Endothelial cell of umbilical vein (primary cell): ENCODE data around the gene SPA17. TPM values are rescaled to one million over a fixed set of nuclear protein-coding genes. Genes with fewer than 3 reads are reported as not detected.
A peak's percentile ranks its signal among the peaks of the same experiment; 100 is the strongest.

Experiments
- BruUV-seq: library from RNA; stranded (reverse); fragments of 400-500 nt; replicated peaks from 2 replicates; lab custom pipeline; 2021; lab: Mats Ljungman, UMichigan
- CTCF ChIA-PET: fragments of 300-600, 350-600 bp; sonication (Branson Sonifier 250); formaldehyde crosslinking; loops from one replicate; lab custom pipeline; 2021; ENCODE audit warnings: antibody characterized with exemption, inconsistent platforms; lab: Charles Lee
- POLR2A ChIA-PET: fragments of 300-600, 350-600 bp; sonication (Branson Sonifier 250); formaldehyde crosslinking; loops from one replicate; lab custom pipeline; 2021; ENCODE audit warnings: antibody characterized with exemption, inconsistent platforms; lab: Charles Lee
- DNase-seq: peaks from one replicate; pipeline ENCODE4 v3.0.0-alpha.2; 2011; ENCODE audit warnings: low read depth, low spot score
- FAIRE-seq: peaks from 2 replicates; lab custom pipeline; 2011; peaks lifted over from hg19 to GRCh38; lab: Jason Lieb, UNC
- H2AFZ ChIP-seq: 2 replicates; pipeline ENCODE4 v1.6.0; 2012; ENCODE audit warnings: low read depth, low read length, control low read depth, inconsistent platforms
- H3K27ac ChIP-seq: 2 replicates; pipeline ENCODE4 v1.5.1; 2011; ENCODE audit warnings: low read depth, mild to moderate bottlenecking, control low read depth, low read length, moderate library complexity; ENCODE audit not compliant: insufficient read depth
- H3K27me3 ChIP-seq, 2 experiments: 2 replicates each; pipeline versions ENCODE4 v1.6.0 to v1.6.1; 2011; ENCODE audit warnings: low read length in 2 of 2, mixed read lengths in 1 of 2; ENCODE audit not compliant: control insufficient read depth in 2 of 2, insufficient read depth in 2 of 2
- H3K36me3 ChIP-seq, 2 experiments: 2 replicates in 1 of 2; 3 replicates in 1 of 2; pipeline ENCODE4 v1.5.1; 2011; ENCODE audit warnings: low read length in 2 of 2, mild to moderate bottlenecking in 1 of 2, moderate library complexity in 1 of 2; ENCODE audit not compliant: control insufficient read depth in 2 of 2, insufficient read depth in 2 of 2; ENCODE audit errors: extremely low read depth in 1 of 2
- H3K4me1 ChIP-seq: 3 replicates; pipeline ENCODE4 v1.5.1; 2011; ENCODE audit warnings: mild to moderate bottlenecking, low read length; ENCODE audit not compliant: control insufficient read depth, insufficient read depth; ENCODE audit errors: extremely low read depth
- H3K4me2 ChIP-seq: 2 replicates; pipeline ENCODE4 v1.6.1; 2011; ENCODE audit warnings: low read length, control low read depth, mixed read lengths; ENCODE audit not compliant: insufficient read depth
- H3K4me3 ChIP-seq, 3 experiments: fragments of 200-600 bp in 1 of 3; sonication (generic), shearing (Covaris generic) in 1 of 3; replicated peaks in 1 of 3; 2 replicates each; pipeline ENCODE4 v1.5.1; 2011 to 2016; ENCODE audit warnings: control low read depth in 3 of 3, low read length in 3 of 3, mild to moderate bottlenecking in 2 of 3, inconsistent platforms in 1 of 3, low read depth in 1 of 3, moderate library complexity in 1 of 3; ENCODE audit not compliant: insufficient read depth in 1 of 3
- H3K79me2 ChIP-seq: 2 replicates; pipeline ENCODE4 v1.6.0; 2012; ENCODE audit warnings: low read length, inconsistent platforms; ENCODE audit not compliant: control insufficient read depth, insufficient read depth
- H3K9ac ChIP-seq: replicated peaks from 2 replicates; pipeline ENCODE3; 2011; ENCODE audit warnings: low read length, control low read depth; ENCODE audit not compliant: insufficient read depth; ENCODE audit errors: extremely low read depth
- H3K9me1 ChIP-seq: replicated peaks from 3 replicates; pipeline ENCODE4 v1.6.0; 2011; ENCODE audit warnings: mild to moderate bottlenecking, low read length; ENCODE audit not compliant: control insufficient read depth, insufficient read depth; ENCODE audit errors: extremely low read depth
- H3K9me3 ChIP-seq: replicated peaks from 2 replicates; pipeline ENCODE4 v1.5.1; 2012; ENCODE audit warnings: low read length, inconsistent platforms; ENCODE audit not compliant: control insufficient read depth, insufficient read depth
- H4K20me1 ChIP-seq: replicated peaks from 2 replicates; pipeline ENCODE3; 2011; ENCODE audit warnings: mild to moderate bottlenecking, low read length; ENCODE audit not compliant: control insufficient read depth, insufficient read depth; ENCODE audit errors: extremely low read depth
- CTCF ChIP-seq, 2 donors: IDR thresholded peaks; 1 replicate in 1 of 2; 2 replicates in 1 of 2; pipeline ENCODE4 v1.5.1; 2011; ENCODE audit warnings: low read length in 2 of 2, mild to moderate bottlenecking in 2 of 2, moderate library complexity in 2 of 2, control low read depth in 1 of 2, inconsistent platforms in 1 of 2, low read depth in 1 of 2; ENCODE audit not compliant: insufficient read depth in 1 of 2; ENCODE audit errors: extremely low read depth in 1 of 2
- EZH2 ChIP-seq: IDR thresholded peaks from 2 replicates; pipeline ENCODE4 v1.6.1; 2012; ENCODE audit warnings: borderline replicate concordance, low read depth, mild to moderate bottlenecking, moderate library complexity, low read length, inconsistent platforms; ENCODE audit not compliant: severe bottlenecking
- FOS ChIP-seq: IDR thresholded peaks from 2 replicates; pipeline ENCODE4 v1.6.1; 2011; ENCODE audit warnings: mild to moderate bottlenecking, low read length, moderate library complexity, borderline replicate concordance; ENCODE audit not compliant: insufficient read depth
- GATA2 ChIP-seq: IDR thresholded peaks from 2 replicates; pipeline ENCODE4 v1.7.0; 2011; ENCODE audit warnings: low read depth, mild to moderate bottlenecking, moderate library complexity, mixed read lengths, low read length; ENCODE audit not compliant: insufficient read length, insufficient read depth
- JUN ChIP-seq: IDR thresholded peaks from 2 replicates; pipeline ENCODE4 v1.6.1; 2011; ENCODE audit warnings: borderline replicate concordance, low read depth; ENCODE audit not compliant: insufficient read length, insufficient read depth
- MAX ChIP-seq: IDR thresholded peaks from 2 replicates; pipeline ENCODE4 v1.6.1; 2011; ENCODE audit not compliant: insufficient read depth, insufficient read length
- MYC ChIP-seq: IDR thresholded peaks from one replicate; pipeline ENCODE4 v1.6.1; 2011; ENCODE audit warnings: mild to moderate bottlenecking, low read depth, low read length
- POLR2A ChIP-seq: IDR thresholded peaks from 2 replicates; pipeline ENCODE4 v1.6.1; 2012; ENCODE audit warnings: low read depth, mild to moderate bottlenecking, control low read depth, low read length
- POLR2AphosphoS5 ChIP-seq: IDR thresholded peaks from 2 replicates; pipeline ENCODE4 v1.6.1; 2012; ENCODE audit warnings: low read depth, mild to moderate bottlenecking, control low read depth, low read length, moderate library complexity; ENCODE audit not compliant: insufficient read depth
- dilution Hi-C: fragments of 300-500 bp; cut with MboI; formaldehyde crosslinking; loops from one replicate; pipeline ENCODE4 v1.15.0; 2019; ENCODE audit warnings: low sequenced_read_pairs; ENCODE audit not compliant: extremely low pct_ligation_motif_present
- intact Hi-C: fragments of 100-400 bp; cut with micrococcal nuclease; formaldehyde crosslinking; loops from one replicate; pipeline ENCODE4 v1.10.0; 2022
- polyA plus RNA-seq, 4 experiments: library from polyadenylated mRNA; depleted of rRNA in 3 of 4; stranded (reverse) in 3 of 4; unstranded in 1 of 4; fragments of >200 nt; gene quantifications; 2 replicates each; pipeline versions ENCODE4 v1.2.1 to v1.2.3, GENCODE V29; 2011 to 2012; ENCODE audit warnings: missing spikeins in 1 of 4
- total RNA-seq: library from RNA; stranded (reverse); gene quantifications from 2 replicates; pipeline ENCODE4 v1.2.3, GENCODE V29; 2021

The SPA17 gene
- total and polyA plus RNA-seq, 2 donors (not counting 3 experiments of a cell fraction or from before 2014, with no cell fraction given), result 3.9 to 4.7 TPM

- H3K9ac ChIP-seq, result no peak overlapping the region
- no peaks in the 10 kb centered on the region for H3K9me3 ChIP-seq
- H3K27ac ChIP-seq, result no peak overlapping the region
- no peaks in the 10 kb centered on the region for H3K9me1 ChIP-seq
- POLR2A ChIA-PET, result no interaction called here
- intact Hi-C loops, result loop anchor here (1.0 kb wide), 1 partner anchor 46 kb away; the partner anchor contains the start of genes SIAE and SPA17
- CTCF ChIA-PET, result interaction anchor here (1.5 to 2.5 kb wide), 4 partner anchors 16 to 49 kb away, joined by 3 to 24 read pairs (median 10); partner anchors contain the start of gene NRGN
- dilution Hi-C loops, result no loop called here
- H3K4me1 ChIP-seq, result peaks cover 24% of the 10 kb centered on the region
- no peaks in the 10 kb centered on the region for H3K79me2 ChIP-seq
- DNase-seq (no peak), FAIRE-seq (no peak)
- TF ChIP-seq GATA2, result no peak
- TF ChIP-seq FOS, result no peak
- no peaks in the 10 kb centered on the region for H3K27me3 ChIP-seq
- H3K36me3 ChIP-seq, result no peaks in the 10 kb centered on the region
- H2AFZ ChIP-seq, result no peak overlapping the region
- no peak overlapping the region for H3K4me3 ChIP-seq
- H4K20me1 ChIP-seq, result no peaks in the 10 kb centered on the region
- peak overlapping the region; percentile 85 for H3K4me2 ChIP-seq
- BruUV-seq, result no TSS peak
Measured at GRCh38 chr11:124718801-124719200, 45.1 kb downstream of the SPA17 start.

- CTCF ChIA-PET, result interaction anchor here (1.1 to 1.2 kb wide), 2 partner anchors 19 to 117 kb away, joined by 3 read pairs; no protein-coding TSS in a partner anchor
- H3K79me2 ChIP-seq, result no peaks in the 10 kb centered on the region
- POLR2A ChIA-PET, result no interaction called here
- peak; percentile 61 for FAIRE-seq
- H3K9ac ChIP-seq, result no peak overlapping the region
- H3K4me3 ChIP-seq, result no peak overlapping the region
- no peak overlapping the region for H3K27ac ChIP-seq
- dilution Hi-C loops, result no loop called here
- no TSS peak for BruUV-seq
- peaks cover 26% of the 10 kb centered on the region for H3K4me1 ChIP-seq
- no peaks in the 10 kb centered on the region for H3K9me3 ChIP-seq
- H3K36me3 ChIP-seq, result no peaks in the 10 kb centered on the region
- DNase-seq, result no peak
- H3K4me2 ChIP-seq, result no peak overlapping the region
- H3K27me3 ChIP-seq, result no peaks in the 10 kb centered on the region
- no peaks in the 10 kb centered on the region for H3K9me1 ChIP-seq
- intact Hi-C loops, result no loop called here
- no peaks in the 10 kb centered on the region for H4K20me1 ChIP-seq
- no peak overlapping the region for H2AFZ ChIP-seq
- no peak for TF ChIP-seq GATA2
- TF ChIP-seq MAX, result no peak
- no peak for TF ChIP-seq FOS
- TF ChIP-seq POLR2A, result no peak
- TF ChIP-seq MYC, result no peak
- no peak for TF ChIP-seq CTCF (IDR thresholded peaks at IDR 0.05; ENCODE audit: extremely low read depth in 1 of 2, insufficient read depth in 1 of 2, low read depth in 1 of 2, low read length in 2 of 2)
- no peak for TF ChIP-seq JUN
- TF ChIP-seq POLR2AphosphoS5, result no peak
- TF ChIP-seq EZH2, result no peak
Measured at GRCh38 chr11:124719534-124719933, 45.8 kb downstream of the SPA17 start.
